HG03175 (cell line): ENCODE data around the gene SNTG2.

ENCODE experiments used
- ATAC-seq: cut with Tn5 transposase; IDR thresholded peaks from one replicate; pipeline ENCODE4 v1.9.1; 2021; ENCODE audit warnings: mild to moderate bottlenecking, moderate library complexity; ENCODE audit not compliant: unreplicated experiment

The SNTG2 gene

GRCh38 chr2:1136846-1137245, 186.2 kb downstream of the SNTG2 start:
- ATAC-seq: no peak

GRCh38 chr2:1137264-1137663, 186.6 kb downstream of the SNTG2 start:
- no peak for ATAC-seq

GRCh38 chr2:1137913-1138391, 187.3 kb downstream of the SNTG2 start:
- no peak for ATAC-seq

- ATAC-seq: peak; percentile 82
These were observed 189.8 kb downstream of the SNTG2 start for GRCh38 chr2:1140389-1141003.

- ATAC-seq: no peak
These were observed 190.4 kb downstream of the SNTG2 start for GRCh38 chr2:1141079-1141478.

- ATAC-seq: no peak
These were observed 192.5 kb downstream of the SNTG2 start for GRCh38 chr2:1143129-1143528.

- no peak for ATAC-seq
These were observed 197.4 kb downstream of the SNTG2 start for GRCh38 chr2:1147873-1148612.

- no peak for ATAC-seq
These were observed 200.3 kb downstream of the SNTG2 start for GRCh38 chr2:1150724-1151511.

GRCh38 chr2:1152375-1152774, 201.7 kb downstream of the SNTG2 start:
- no peak for ATAC-seq

GRCh38 chr2:1153920-1154319, 203.3 kb downstream of the SNTG2 start:
- no peak for ATAC-seq

GRCh38 chr2:1154710-1155594, 204.3 kb downstream of the SNTG2 start:
- no peak for ATAC-seq

- ATAC-seq: no peak
These were observed 205.4 kb downstream of the SNTG2 start for GRCh38 chr2:1156059-1156458.

GRCh38 chr2:1156531-1156930, 205.9 kb downstream of the SNTG2 start:
- no peak for ATAC-seq

GRCh38 chr2:1157107-1157506, 206.5 kb downstream of the SNTG2 start:
- ATAC-seq: no peak

GRCh38 chr2:1159013-1159412, 208.4 kb downstream of the SNTG2 start:
- ATAC-seq: no peak

- no peak for ATAC-seq
These were observed 211.6 kb downstream of the SNTG2 start for GRCh38 chr2:1162246-1162645.

- ATAC-seq: peak; percentile 43
These were observed 212.3 kb downstream of the SNTG2 start for GRCh38 chr2:1162768-1163584.

GRCh38 chr2:1166976-1167375, 216.3 kb downstream of the SNTG2 start:
- ATAC-seq: no peak

GRCh38 chr2:1168846-1169245, 218.2 kb downstream of the SNTG2 start:
- no peak for ATAC-seq
